GM12801 (cell line): ENCODE measurements around the gene BCL11A.

Experiments
- TF ChIP-seq, protein P1 (sequence below): IDR thresholded peaks from one replicate; pipeline ENCODE4 v1.5.1; 2011; ENCODE audit warnings: control low read depth; ENCODE audit not compliant: insufficient read length; ENCODE audit errors: extremely low read depth

BCL11A gene

DNA sequence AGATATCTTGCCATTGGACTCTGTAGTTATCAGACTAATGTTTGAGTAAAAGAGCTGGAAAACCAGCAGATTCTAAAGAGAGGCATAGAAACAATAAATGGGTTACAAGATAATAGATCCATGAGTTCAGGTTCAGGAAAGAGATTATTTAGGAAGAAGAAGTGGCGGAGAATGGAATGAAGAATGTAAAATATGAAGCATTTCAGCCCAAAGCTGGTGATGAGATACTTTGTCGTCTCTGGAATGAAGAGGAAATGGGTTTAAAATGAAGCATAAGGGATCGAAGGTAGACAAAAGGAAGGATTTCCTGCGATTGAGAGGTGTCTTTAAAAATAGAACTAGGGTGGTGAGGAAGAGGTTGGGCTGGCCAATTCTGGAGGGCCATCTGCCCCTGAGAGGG, 36.6 kb downstream of the BCL11A start:
- TF ChIP-seq, protein P1, sequence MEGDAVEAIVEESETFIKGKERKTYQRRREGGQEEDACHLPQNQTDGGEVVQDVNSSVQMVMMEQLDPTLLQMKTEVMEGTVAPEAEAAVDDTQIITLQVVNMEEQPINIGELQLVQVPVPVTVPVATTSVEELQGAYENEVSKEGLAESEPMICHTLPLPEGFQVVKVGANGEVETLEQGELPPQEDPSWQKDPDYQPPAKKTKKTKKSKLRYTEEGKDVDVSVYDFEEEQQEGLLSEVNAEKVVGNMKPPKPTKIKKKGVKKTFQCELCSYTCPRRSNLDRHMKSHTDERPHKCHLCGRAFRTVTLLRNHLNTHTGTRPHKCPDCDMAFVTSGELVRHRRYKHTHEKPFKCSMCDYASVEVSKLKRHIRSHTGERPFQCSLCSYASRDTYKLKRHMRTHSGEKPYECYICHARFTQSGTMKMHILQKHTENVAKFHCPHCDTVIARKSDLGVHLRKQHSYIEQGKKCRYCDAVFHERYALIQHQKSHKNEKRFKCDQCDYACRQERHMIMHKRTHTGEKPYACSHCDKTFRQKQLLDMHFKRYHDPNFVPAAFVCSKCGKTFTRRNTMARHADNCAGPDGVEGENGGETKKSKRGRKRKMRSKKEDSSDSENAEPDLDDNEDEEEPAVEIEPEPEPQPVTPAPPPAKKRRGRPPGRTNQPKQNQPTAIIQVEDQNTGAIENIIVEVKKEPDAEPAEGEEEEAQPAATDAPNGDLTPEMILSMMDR, result no peak

DNA sequence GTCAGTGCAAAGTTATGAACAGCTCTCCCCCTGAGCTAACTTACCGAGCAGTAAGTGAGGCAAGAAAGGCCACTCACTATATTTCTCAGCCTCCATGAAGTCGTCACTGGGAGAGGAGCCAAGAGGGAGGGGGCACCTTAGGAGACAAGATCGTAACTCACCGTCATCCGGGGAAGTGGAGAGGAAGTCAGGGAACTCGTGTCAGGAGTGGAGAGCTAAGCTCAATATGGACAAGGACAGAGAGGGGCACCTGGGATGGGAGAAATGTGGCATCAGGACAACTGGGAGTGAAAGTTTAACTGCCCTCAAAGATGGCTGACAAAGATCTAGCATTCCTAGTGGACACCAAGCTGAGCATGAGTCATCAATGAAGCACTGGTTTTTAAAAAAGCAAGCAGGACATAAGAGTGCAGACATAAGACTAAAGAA, 37.1 kb downstream of the BCL11A start:
- TF ChIP-seq, protein P1, result no peak

DNA sequence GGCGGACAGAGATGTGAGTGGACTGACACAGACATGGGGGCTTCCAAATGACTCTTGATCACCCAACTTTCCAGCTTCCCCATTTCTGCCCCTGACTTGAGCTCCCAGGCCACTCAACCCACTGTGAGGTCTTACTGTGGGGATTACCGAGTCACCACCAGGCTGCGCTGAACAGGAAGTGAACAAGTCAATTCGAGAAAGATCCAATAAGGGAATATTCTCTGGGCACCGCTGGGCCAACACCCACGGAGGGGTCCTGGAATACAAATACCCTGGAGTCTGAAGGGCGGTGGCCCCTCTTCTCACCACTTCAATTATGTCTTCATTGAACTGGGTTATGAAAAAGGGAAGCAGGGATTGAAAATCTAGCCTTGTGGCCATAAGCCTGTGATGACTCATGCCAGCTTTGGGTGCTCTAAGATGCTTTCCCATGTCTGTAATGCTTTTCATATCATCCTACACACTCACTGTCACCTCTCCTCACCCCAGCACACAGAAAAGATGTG, 37.7 kb downstream of the BCL11A start:
- TF ChIP-seq, protein P1, result no peak

DNA sequence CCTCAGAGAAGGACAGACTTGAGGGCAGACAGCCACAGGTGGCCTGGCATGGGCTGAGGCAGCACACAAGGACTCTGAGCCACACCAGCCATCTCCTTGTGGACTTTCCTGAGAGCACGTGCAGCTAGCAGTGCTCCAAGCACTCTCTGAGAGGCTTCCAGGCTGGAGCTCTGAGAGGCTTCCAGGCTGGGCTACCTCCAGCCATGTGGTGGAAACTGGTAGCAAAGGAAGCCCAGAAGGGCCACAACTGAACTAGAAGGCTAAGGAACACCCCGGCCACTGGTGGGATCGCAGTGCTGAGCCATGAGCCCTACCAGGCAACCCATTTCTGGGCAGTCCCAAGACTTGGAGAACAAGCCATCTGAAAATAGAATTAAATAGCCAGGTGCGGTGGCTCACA, 39.5 kb downstream of the BCL11A start:
- TF ChIP-seq, protein P1, result no peak

DNA sequence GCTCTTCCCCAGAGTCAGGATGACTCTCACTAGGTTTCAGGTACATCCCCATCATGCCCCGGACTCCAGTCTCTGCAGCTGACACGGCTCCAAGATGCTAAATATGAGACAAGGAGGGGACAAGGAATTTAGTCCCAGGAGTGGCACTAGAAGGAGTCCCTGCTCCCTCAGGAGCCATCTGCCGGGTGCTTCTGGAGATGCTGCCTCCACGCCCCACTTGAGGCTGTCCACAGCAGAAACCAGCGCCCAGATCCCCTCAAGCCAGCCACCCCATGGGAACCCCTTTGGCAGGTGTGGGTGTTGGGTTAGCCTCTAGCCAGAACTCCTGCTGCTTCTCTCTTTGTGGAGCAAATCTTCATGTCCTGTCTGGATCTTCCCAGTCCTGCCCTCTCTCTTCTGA, 40.3 kb downstream of the BCL11A start:
- TF ChIP-seq, protein P1, result no peak

DNA sequence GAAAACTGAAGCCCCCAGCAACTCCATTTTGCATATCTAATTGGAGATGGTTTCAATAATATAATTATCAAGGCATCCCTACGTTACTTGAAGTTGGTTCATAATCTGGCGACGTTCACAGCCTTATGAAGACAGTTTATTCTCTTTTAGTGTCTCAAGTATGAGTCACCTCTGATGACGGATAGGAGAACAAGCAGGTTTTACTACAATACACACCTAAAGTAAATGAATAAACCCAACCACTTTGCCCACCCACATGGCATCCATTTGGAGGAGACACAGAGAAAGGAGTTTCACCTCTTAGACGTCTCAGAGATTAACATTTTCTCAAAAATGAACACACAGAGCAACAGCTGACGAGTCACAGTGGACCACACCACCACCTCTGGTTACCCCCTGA, 40.8 kb downstream of the BCL11A start:
- TF ChIP-seq, protein P1, result no peak

DNA sequence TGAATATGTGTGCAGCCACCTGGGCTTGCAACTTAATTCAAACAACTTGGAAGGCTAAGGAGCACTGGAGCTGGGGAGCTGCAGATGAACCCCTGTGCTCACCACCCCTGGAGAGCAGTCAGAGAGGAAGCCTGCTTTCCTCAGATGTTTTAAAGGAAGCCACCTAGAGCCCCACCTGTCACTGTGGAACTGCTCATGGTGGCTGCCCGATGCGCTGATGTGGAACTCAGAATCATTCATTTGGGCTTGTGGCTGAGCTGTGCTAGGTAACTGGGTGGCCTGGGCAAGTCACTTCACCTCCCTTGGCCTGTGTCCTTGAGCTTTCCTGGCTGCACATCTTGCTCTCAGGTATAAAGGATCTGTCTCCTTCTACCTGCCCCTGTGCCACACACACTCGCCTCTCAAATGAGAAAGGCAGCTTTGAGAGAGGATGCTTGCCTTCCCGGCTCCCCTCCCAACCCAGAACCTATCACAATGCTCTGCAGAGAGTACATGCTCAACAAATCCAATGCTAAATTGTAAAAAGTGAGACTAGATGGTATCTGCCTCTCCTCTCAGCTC, 41.3 kb downstream of the BCL11A start:
- TF ChIP-seq, protein P1, result no peak
